ENCODE data around the gene NEDD8.
"Not testable (repeated sequence)": the region's sequence is repeated elsewhere in the genome, so short reads cannot be mapped to it uniquely, and the experiment has no call there.

The NEDD8 gene

GRCh38 chr14:24233538-24233866 is 1.3 kb upstream of the NEDD8 start:
- FAIRE-seq: no peak
- DNase-seq (ENCODE audit: insufficient read length, low spot score): no peak
- TF ChIP-seq CTCF (IDR thresholded peaks at IDR 0.05; ENCODE audit: insufficient read depth, missing control alignments): no peak

- FAIRE-seq (no peak), DNase-seq (ENCODE audit: insufficient read length, low spot score) (peak; percentile 45)
- TF ChIP-seq CTCF (IDR thresholded peaks at IDR 0.05; ENCODE audit: insufficient read depth, missing control alignments): no peak
Measured at GRCh38 chr14:24232645-24233537, 724 bp upstream of the NEDD8 start, which contains the start of gene GMPR2. GMPR2 (plus strand) TSS chr14:24232929; CDS start chr14:24233254, 325 bp downstream.

GRCh38 chr14:24231263-24232120 is 675 bp downstream of the NEDD8 start:
- peak; percentile 41 for DNase-seq (ENCODE audit: insufficient read length, low spot score)
- no peak for TF ChIP-seq CTCF (IDR thresholded peaks at IDR 0.05; ENCODE audit: insufficient read depth, missing control alignments)
- no peak for FAIRE-seq

- no peak for TF ChIP-seq CTCF (IDR thresholded peaks at IDR 0.05; ENCODE audit: insufficient read depth, missing control alignments)
- DNase-seq (ENCODE audit: insufficient read length, low spot score) (no peak), FAIRE-seq (no peak)
Measured at GRCh38 chr14:24228902-24229301, 3.3 kb downstream of the NEDD8 start.

GRCh38 chr14:24226473-24226872 is 5.7 kb downstream of the NEDD8 start:
- DNase-seq (ENCODE audit: insufficient read length, low spot score) (no peak), FAIRE-seq (no peak)
- TF ChIP-seq CTCF (IDR thresholded peaks at IDR 0.05; ENCODE audit: insufficient read depth, missing control alignments): no peak

- no peak for FAIRE-seq
- no peak for DNase-seq (ENCODE audit: insufficient read length, low spot score)
- no peak for TF ChIP-seq CTCF (IDR thresholded peaks at IDR 0.05; ENCODE audit: insufficient read depth, missing control alignments)
Measured at GRCh38 chr14:24224618-24225071, 7.5 kb downstream of the NEDD8 start.

GRCh38 chr14:24222987-24223386 is 9.2 kb downstream of the NEDD8 start:
- FAIRE-seq; DNase-seq (ENCODE audit: insufficient read length, low spot score): not testable (repeated sequence)

Measured in D721Med (cell line).